OCI-LY3 (cell line): ENCODE data around the gene CARD14.

Experiments
- H2AFZ ChIP-seq: fragments of 200-600, 300-600 bp; shearing (Covaris generic); 2 replicates; pipeline ENCODE4 v1.6.0; 2014; ENCODE audit warnings: antibody characterized with exemption, low read depth, low read length
- H3K27ac ChIP-seq: fragments of 200-600, 300-600 bp; sonication (generic); 2 replicates; pipeline ENCODE4 v1.5.1; 2014; ENCODE audit warnings: mild to moderate bottlenecking, low read length, moderate library complexity, mixed read lengths
- H3K27me3 ChIP-seq: fragments of 200-600, 300-600 bp; sonication (generic); 2 replicates; pipeline ENCODE4 v1.6.1; 2014; ENCODE audit warnings: low read depth, low read length, mixed read lengths
- H3K36me3 ChIP-seq: fragments of 200-600, 300-600 bp; sonication (generic); replicated peaks from 2 replicates; pipeline ENCODE3; 2014; ENCODE audit warnings: low read depth, low read length, mixed read lengths
- H3K4me1 ChIP-seq: fragments of 300-600, 200-600 bp; sonication (generic); 2 replicates; pipeline ENCODE4 v1.6.1; 2014; ENCODE audit warnings: low read length, mixed read lengths
- H3K4me2 ChIP-seq: fragments of 200-600, 300-600 bp; sonication (generic); 2 replicates; pipeline ENCODE4 v1.6.1; 2014; ENCODE audit warnings: low read length, mixed read lengths
- H3K4me3 ChIP-seq: fragments of 300-600, 200-600 bp; sonication (generic); 2 replicates; pipeline ENCODE4 v1.5.1; 2014; ENCODE audit warnings: antibody characterized with exemption, mild to moderate bottlenecking, low read length, moderate library complexity
- H3K79me2 ChIP-seq: fragments of 300-600, 200-600 bp; shearing (Covaris generic); 2 replicates; pipeline ENCODE4 v1.6.1; 2014; ENCODE audit warnings: mild to moderate bottlenecking, low read length, mixed read lengths
- H3K9ac ChIP-seq: fragments of 300-600, 200-600 bp; shearing (Covaris generic); 2 replicates; pipeline ENCODE4 v1.6.0; 2014; ENCODE audit warnings: mild to moderate bottlenecking, low read length, moderate library complexity
- H3K9me3 ChIP-seq: fragments of 200-600, 300-600 bp; shearing (Covaris generic); 2 replicates; pipeline ENCODE4 v1.6.1; 2014; ENCODE audit warnings: low read length, mixed read lengths; ENCODE audit not compliant: insufficient read depth
- H4K20me1 ChIP-seq: fragments of 200-600, 300-600 bp; sonication (generic); 2 replicates; pipeline ENCODE4 v1.6.1; 2016; ENCODE audit warnings: low read length, mixed read lengths; ENCODE audit not compliant: insufficient read depth
- EZH2phosphoT487 ChIP-seq: fragments of 200-600 bp; shearing (Covaris generic); IDR thresholded peaks from 2 replicates; pipeline ENCODE4 v1.6.1; 2018; ENCODE audit warnings: antibody characterized with exemption, mixed run types, low read depth
- TF ChIP-seq, protein P1 (sequence below): fragments of 200-600, 300-600 bp; sonication (generic); IDR thresholded peaks from 2 replicates; pipeline ENCODE4 v1.5.1; 2014; ENCODE audit warnings: antibody characterized with exemption, low read length, low read depth

The CARD14 gene

DNA sequence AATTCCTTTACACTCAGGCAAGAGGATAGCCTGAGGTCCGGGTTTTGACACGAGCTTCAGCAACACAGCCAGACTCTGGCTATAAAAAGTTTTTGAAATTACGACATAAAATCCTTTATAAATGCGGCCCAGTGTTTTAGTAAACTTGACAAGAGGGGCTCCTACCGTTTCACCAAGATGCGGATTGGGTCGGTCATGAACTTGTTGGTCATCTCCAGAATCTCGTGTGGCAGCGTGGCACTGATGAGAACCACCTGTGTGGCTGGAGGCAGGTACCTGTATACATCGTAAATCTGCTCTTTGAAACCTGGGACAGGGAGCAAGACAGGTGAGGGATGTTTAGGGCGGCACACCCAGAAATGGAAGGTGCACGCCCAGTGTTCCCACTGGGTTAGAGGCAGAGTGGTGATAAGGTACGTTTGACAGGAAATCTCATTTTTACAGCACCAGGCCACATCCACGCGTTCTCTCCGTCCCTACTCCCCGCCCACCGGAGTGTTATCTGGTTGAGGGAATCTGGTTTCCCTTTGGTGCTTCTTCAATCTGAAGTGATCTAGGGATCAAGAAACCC is 30.9 kb upstream of the CARD14 start:
- Histone ChIP-seq H3K9ac (no peak overlapping the region), H4K20me1 (no peaks in the 10 kb centered on the region), H3K27me3 (no peaks in the 10 kb centered on the region), H3K9me3 (no peaks in the 10 kb centered on the region), H3K4me3 (no peak overlapping the region), H3K27ac (no peak overlapping the region), H3K79me2 (peaks cover 22% of the 10 kb centered on the region), H3K36me3 (peaks cover 74% of the 10 kb centered on the region), H3K4me1 (no peaks in the 10 kb centered on the region; the same call in 1 of the 2 replicates), H3K4me2 (no peak overlapping the region), H2AFZ (no peak overlapping the region)
- TF ChIP-seq EZH2phosphoT487: no peak
- TF ChIP-seq, protein P1, sequence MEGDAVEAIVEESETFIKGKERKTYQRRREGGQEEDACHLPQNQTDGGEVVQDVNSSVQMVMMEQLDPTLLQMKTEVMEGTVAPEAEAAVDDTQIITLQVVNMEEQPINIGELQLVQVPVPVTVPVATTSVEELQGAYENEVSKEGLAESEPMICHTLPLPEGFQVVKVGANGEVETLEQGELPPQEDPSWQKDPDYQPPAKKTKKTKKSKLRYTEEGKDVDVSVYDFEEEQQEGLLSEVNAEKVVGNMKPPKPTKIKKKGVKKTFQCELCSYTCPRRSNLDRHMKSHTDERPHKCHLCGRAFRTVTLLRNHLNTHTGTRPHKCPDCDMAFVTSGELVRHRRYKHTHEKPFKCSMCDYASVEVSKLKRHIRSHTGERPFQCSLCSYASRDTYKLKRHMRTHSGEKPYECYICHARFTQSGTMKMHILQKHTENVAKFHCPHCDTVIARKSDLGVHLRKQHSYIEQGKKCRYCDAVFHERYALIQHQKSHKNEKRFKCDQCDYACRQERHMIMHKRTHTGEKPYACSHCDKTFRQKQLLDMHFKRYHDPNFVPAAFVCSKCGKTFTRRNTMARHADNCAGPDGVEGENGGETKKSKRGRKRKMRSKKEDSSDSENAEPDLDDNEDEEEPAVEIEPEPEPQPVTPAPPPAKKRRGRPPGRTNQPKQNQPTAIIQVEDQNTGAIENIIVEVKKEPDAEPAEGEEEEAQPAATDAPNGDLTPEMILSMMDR: no peak

- peaks cover 13% of the 10 kb centered on the region for H3K4me1 ChIP-seq
- H3K4me3 ChIP-seq: no peak overlapping the region
- peaks cover 70% of the 10 kb centered on the region for H3K36me3 ChIP-seq
- peaks cover 49% of the 10 kb centered on the region for H3K79me2 ChIP-seq
- H3K27ac ChIP-seq: no peak overlapping the region
- no peaks in the 10 kb centered on the region for H3K27me3 ChIP-seq
- no peak overlapping the region for H2AFZ ChIP-seq
- H4K20me1 ChIP-seq: peaks cover 18% of the 10 kb centered on the region
- H3K9ac ChIP-seq: no peak overlapping the region
- no peak overlapping the region for H3K4me2 ChIP-seq
- TF ChIP-seq, protein P1: no peak
- TF ChIP-seq EZH2phosphoT487: no peak
- H3K9me3 ChIP-seq: no peaks in the 10 kb centered on the region
Observed at GRCh38 chr17:80141463-80142165, 28.2 kb upstream of the CARD14 start.

DNA sequence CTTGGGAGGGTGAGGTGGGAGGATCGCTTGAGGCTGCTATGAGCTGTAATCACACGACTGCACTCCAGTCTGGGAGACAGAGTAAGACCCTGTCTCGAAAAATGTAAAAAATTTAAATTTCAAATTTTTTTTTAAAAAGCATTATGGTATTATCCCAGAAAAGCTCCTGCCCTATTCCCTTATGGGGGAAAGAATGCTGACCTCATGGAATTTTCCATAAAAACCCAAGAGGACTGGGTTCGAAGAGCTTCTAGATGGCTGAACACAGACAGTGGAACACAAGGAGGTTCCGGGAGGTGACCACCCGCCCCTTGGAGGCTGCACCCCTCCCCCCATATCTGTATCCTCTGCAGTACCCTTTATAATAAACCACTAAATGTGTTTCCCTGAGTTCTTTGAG is 26.9 kb upstream of the CARD14 start:
- Histone ChIP-seq H3K36me3 (peaks cover 58% of the 10 kb centered on the region), H4K20me1 (peaks cover 18% of the 10 kb centered on the region), H3K79me2 (peaks cover 60% of the 10 kb centered on the region), H3K9ac (no peak overlapping the region), H3K4me1 (peaks cover 14% of the 10 kb centered on the region), H3K27me3 (no peaks in the 10 kb centered on the region), H3K9me3 (no peaks in the 10 kb centered on the region), H3K4me2 (no peak overlapping the region), H2AFZ (no peak overlapping the region), H3K4me3 (no peak overlapping the region), H3K27ac (no peak overlapping the region)
- TF ChIP-seq EZH2phosphoT487: no peak
- TF ChIP-seq, protein P1: no peak

DNA sequence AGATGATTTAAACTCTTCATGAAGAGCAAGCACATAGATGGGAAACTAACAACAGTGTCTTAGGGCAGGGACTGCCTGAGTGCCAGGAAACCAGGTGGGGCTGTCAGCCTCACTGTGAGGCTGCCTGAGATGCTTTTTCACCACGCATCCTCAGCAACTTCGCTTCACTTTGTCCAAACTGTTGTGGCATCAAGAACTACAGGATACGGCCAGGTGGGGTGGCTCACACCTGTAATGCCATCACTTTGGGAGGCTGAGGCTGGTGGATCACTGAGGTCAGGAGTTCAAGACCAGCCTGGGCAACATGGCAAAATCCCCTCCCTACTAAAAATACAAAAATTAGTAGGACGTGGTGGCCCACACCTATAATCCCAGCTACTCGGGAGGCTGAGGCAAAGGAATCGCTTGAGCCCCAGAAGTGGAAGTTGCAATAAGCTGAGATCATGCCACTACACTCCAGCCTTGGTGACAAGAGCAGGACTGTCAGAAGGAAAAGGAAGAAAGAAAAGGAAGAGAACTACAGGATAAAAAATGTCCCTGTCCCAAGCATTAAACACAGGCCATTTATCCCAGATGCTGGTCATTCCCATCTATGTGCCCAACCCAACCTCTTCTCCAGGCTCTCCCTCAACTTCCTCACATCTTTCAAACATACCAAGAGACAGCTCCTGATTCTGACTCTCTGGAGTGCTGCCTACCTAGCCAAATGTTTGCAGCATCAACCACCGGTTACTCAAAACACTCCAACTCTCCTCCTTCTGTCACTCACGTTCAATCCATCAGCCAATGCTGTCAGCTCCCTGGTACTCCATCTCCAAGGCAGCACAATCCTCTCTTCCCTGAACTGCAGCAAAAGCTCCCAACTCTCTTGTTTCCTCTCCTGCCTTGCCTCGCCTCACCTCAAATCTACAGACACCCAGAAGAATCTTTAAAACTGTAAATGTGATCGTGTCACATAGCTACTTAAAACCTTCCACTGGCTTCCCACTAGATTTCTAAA is 24.5 kb upstream of the CARD14 start:
- Histone ChIP-seq H3K27ac (no peak overlapping the region), H2AFZ (no peak overlapping the region), H3K4me1 (peaks cover 17% of the 10 kb centered on the region), H3K4me2 (peak overlapping the region; percentile 100), H3K27me3 (no peaks in the 10 kb centered on the region), H3K36me3 (peaks cover 37% of the 10 kb centered on the region), H3K9me3 (no peaks in the 10 kb centered on the region), H3K4me3 (peak overlapping the region; percentile 95), H4K20me1 (peaks cover 18% of the 10 kb centered on the region), H3K79me2 (peaks cover 65% of the 10 kb centered on the region), H3K9ac (peak overlapping the region; percentile 95)
- TF ChIP-seq, protein P1: no peak
- TF ChIP-seq EZH2phosphoT487: no peak
